H1 (cell line): ENCODE measurements around the gene THADA.

Source experiments
- ATF3 ChIP-seq: IDR thresholded peaks from 2 replicates; pipeline ENCODE4 v1.6.1; 2011; ENCODE audit warnings: low read depth, mild to moderate bottlenecking, low read length; ENCODE audit not compliant: insufficient read depth
- EZH2 ChIP-seq: fragments of 200-600 bp; sonication (generic); IDR thresholded peaks from 2 replicates; pipeline ENCODE4 v1.7.1; 2012; ENCODE audit warnings: low read depth, mild to moderate bottlenecking, moderate library complexity, low read length, inconsistent platforms; ENCODE audit not compliant: severe bottlenecking
- KDM4A ChIP-seq: IDR thresholded peaks from one replicate; pipeline ENCODE4 v1.7.1; 2012; ENCODE audit warnings: low read depth, mild to moderate bottlenecking, moderate library complexity, low read length, inconsistent platforms; ENCODE audit not compliant: severe bottlenecking
- POLR2A ChIP-seq, 2 experiments: IDR thresholded peaks; 1 replicate in 1 of 2; 2 replicates in 1 of 2; pipeline ENCODE4 v1.6.1; 2011; ENCODE audit warnings: low read depth in 2 of 2, low read length in 2 of 2, mild to moderate bottlenecking in 2 of 2; ENCODE audit errors: control extremely low read depth in 1 of 2

- TF ChIP-seq KDM4A (no peak), ATF3 (no peak), EZH2 (no peak), POLR2A (IDR thresholded peaks at IDR 0.05; ENCODE audit: control extremely low read depth in 1 of 2, low read depth in 2 of 2, low read length in 2 of 2) (no peak)
These were observed 137.7 kb downstream of the THADA start for GRCh38 chr2:43458014-43458628.
